GM06990 (cell line): ENCODE measurements around the gene MAN2A2.

Source experiments
- DNase-seq: peaks from one replicate; pipeline ENCODE4 v3.0.0-alpha.2; 2011; ENCODE audit not compliant: insufficient read length; ENCODE audit errors: extremely low read depth
- H3K27me3 ChIP-seq: replicated peaks from 2 replicates; pipeline ENCODE4 v1.6.0; 2011; ENCODE audit warnings: low read length; ENCODE audit not compliant: control insufficient read depth, insufficient read depth
- H3K36me3 ChIP-seq: 2 replicates; pipeline ENCODE4 v1.5.1; 2011; ENCODE audit warnings: low read length; ENCODE audit not compliant: control insufficient read depth, insufficient read depth
- H3K4me3 ChIP-seq: replicated peaks from 2 replicates; pipeline ENCODE4 v1.5.1; 2011; ENCODE audit warnings: low read depth, mild to moderate bottlenecking, control low read depth, low read length
- TF ChIP-seq, protein P1 (sequence below): IDR thresholded peaks from 2 replicates; pipeline ENCODE4 v1.5.1; 2011; ENCODE audit warnings: low read length, control low read depth, mild to moderate bottlenecking, inconsistent platforms; ENCODE audit not compliant: insufficient read depth, poor library complexity, severe bottlenecking

Gene MAN2A2

DNA sequence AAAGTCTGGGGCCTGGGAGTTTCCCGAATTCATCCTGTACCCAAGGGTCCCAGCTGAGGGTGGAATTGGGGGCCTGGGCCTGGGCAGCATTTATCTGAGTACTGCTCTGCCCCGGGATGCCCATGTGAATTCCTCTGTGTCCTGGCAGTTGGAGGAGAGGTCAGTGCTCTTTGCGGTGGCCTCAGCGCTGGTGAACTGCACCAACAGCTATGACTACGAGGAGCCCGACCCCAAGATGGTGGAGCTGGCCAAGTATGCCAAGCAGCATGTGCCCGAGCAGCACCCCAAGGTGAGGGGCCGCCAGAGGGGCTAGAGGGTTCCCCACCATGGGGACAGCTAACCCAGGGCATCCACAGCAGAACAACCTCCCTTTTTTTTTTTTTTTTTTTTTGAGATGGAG is 45.4 kb downstream of the MAN2A2 start:
- Histone ChIP-seq H3K4me3 (no peak overlapping the region), H3K27me3 (no peaks in the 10 kb centered on the region), H3K36me3 (peaks cover 44% of the 10 kb centered on the region)
- DNase-seq, result no peak
- TF ChIP-seq, protein P1, sequence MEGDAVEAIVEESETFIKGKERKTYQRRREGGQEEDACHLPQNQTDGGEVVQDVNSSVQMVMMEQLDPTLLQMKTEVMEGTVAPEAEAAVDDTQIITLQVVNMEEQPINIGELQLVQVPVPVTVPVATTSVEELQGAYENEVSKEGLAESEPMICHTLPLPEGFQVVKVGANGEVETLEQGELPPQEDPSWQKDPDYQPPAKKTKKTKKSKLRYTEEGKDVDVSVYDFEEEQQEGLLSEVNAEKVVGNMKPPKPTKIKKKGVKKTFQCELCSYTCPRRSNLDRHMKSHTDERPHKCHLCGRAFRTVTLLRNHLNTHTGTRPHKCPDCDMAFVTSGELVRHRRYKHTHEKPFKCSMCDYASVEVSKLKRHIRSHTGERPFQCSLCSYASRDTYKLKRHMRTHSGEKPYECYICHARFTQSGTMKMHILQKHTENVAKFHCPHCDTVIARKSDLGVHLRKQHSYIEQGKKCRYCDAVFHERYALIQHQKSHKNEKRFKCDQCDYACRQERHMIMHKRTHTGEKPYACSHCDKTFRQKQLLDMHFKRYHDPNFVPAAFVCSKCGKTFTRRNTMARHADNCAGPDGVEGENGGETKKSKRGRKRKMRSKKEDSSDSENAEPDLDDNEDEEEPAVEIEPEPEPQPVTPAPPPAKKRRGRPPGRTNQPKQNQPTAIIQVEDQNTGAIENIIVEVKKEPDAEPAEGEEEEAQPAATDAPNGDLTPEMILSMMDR, result no peak

DNA sequence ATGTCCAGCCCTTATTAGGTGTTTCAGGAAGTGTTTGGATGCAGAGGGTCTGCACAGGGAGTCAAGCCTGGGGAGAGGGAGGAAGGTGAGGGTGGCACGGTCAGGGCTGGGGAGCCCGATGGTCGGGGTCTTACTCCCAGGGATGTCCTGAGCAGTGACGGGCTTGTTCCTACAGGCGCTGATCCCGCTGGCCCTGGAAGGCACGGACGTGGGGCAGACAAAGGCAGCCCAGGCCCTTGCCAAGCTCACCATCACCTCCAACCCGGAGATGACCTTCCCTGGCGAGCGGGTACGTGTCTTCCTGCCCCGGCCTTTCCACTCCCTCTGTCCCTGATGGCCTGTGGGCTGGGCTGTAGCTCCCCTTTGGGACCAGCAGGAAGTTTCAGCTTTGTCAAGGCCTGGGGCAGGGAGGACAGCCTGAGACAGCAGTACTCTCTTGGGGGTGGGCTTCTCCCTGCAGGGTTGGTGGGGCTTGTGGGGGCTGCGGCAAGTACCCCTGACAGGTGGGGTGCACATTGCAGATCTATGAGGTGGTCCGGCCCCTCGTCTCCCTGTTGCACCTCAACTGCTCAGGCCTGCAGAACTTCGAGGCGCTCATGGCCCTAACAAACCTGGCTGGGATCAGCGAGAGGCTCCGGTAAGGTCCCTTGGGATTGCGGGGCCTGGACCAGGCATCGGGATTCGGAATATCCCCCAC is 47.0 kb downstream of the MAN2A2 start:
- Histone ChIP-seq H3K27me3 (no peaks in the 10 kb centered on the region), H3K4me3 (no peak overlapping the region), H3K36me3 (peaks cover 42% of the 10 kb centered on the region)
- TF ChIP-seq, protein P1, result no peak
- no peak for DNase-seq

DNA sequence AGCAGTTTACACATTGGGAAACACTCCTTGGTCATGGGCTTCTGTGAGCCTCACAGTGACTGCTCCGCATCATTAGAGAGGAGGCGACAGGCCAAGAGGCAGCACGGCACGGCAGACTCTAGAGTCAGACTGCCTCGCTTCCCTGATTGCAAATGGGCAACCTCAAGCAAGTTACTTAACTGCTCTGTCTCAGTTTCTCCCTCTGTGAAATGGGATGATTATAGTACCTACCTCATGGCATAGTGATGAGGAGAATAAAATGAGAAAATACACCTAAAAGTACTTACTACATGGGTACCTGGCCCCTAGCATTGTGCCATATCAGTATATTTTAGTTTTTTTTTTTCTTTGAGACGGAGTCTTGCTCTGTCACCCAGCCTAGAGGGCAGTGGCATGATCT is 47.6 kb downstream of the MAN2A2 start:
- Histone ChIP-seq H3K27me3 (no peaks in the 10 kb centered on the region), H3K36me3 (peaks cover 41% of the 10 kb centered on the region), H3K4me3 (no peak overlapping the region)
- TF ChIP-seq, protein P1, result no peak
- no peak for DNase-seq

DNA sequence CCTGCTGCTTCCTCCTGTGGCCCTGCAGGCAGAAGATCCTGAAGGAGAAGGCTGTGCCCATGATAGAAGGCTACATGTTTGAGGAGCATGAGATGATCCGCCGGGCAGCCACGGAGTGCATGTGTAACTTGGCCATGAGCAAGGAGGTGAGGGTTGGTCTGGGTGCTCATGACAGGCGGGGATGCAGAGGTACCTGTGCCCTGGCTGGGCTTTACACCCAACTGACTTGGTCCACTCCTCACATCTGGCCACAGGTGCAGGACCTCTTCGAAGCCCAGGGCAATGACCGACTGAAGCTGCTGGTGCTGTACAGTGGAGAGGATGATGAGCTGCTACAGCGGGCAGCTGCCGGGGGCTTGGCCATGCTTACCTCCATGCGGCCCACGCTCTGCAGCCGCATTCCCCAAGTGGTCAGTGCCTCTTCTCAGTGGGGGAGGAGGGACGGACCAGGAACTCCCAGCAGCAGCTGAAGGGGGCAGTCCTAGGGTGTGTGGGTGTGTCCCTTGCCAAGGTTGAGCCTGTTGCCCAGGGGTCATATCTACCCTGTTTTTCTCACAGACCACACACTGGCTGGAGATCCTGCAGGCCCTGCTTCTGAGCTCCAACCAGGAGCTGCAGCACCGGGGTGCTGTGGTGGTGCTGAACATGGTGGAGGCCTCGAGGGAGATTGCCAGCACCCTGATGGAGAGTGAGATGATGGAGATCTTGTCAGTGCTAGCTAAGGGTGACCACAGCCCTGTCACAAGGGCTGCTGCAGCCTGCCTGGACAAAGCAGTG is 50.0 kb downstream of the MAN2A2 start:
- TF ChIP-seq, protein P1, result no peak
- no peak for DNase-seq
- Histone ChIP-seq H3K4me3 (no peak overlapping the region), H3K36me3 (peaks cover 33% of the 10 kb centered on the region), H3K27me3 (no peaks in the 10 kb centered on the region)

DNA sequence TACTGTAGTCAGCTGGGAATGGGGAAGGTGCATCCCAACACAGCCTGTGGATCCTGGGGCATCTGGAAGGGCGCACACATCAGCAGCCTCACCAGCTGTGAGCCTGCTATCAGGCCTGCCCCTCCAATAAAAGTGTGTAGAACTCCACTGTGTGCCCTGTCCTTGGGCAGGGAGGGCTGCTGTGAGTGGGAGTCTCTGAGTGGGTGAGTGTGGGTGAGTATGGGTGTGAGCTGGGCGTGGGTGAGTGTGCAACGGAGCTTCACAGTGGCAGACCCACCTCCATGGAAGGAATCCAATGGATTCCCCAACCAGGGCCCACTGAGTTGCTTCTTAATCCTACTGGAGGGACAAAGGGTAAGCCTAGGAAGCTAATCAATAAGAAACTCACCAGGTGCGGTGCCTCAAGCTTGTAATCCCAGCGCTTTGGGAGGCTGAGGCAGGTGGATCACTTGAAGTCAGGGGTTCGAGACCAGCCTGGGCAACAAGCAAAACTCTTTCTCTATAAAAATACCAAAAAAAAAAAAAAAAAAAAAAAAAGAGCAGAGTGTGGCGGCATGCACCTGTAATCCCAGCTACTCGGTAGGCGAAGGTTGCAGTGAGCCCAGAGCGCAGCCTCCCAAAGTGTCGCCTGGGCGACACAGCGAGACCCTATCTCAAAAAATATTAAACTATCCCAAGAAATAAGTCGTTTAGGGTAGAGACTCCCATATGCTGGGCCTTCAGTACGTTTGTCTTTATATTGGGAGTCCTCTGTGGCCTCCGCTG is 51.0 kb downstream of the MAN2A2 start:
- H3K36me3 ChIP-seq, result peaks cover 28% of the 10 kb centered on the region
- no peak for DNase-seq
- H3K4me3 ChIP-seq, result no peak overlapping the region
- no peaks in the 10 kb centered on the region for H3K27me3 ChIP-seq
- TF ChIP-seq, protein P1, result no peak
